GM04503 (cell line): ENCODE results near the gene ATP2B1.

Experiments
- DNase-seq: peaks from one replicate; pipeline ENCODE4 v3.0.0-alpha.2; 2012; ENCODE audit warnings: low read depth

ATP2B1 gene

GRCh38 chr12:89539426-89540223 lies 169.0 kb downstream of the ATP2B1 start:
- no peak for DNase-seq

- DNase-seq = no peak
Measured at GRCh38 chr12:89538897-89539296, 169.7 kb downstream of the ATP2B1 start.
